GM12891 (cell line): ENCODE data around the gene ST6GALNAC1.

ENCODE experiments used
- PAX5 ChIP-seq: IDR thresholded peaks from 2 replicates; pipeline ENCODE4 v1.6.1; 2011; ENCODE audit warnings: low read length, moderate library complexity, mild to moderate bottlenecking; ENCODE audit not compliant: insufficient read depth, severe bottlenecking
- POLR2A ChIP-seq: IDR thresholded peaks from 2 replicates; pipeline ENCODE4 v1.6.1; 2011; ENCODE audit warnings: low read depth, low read length, control low read depth
- TAF1 ChIP-seq: IDR thresholded peaks from 2 replicates; pipeline ENCODE4 v1.6.1; 2011; ENCODE audit warnings: low read depth, low read length, control low read depth

DNA sequence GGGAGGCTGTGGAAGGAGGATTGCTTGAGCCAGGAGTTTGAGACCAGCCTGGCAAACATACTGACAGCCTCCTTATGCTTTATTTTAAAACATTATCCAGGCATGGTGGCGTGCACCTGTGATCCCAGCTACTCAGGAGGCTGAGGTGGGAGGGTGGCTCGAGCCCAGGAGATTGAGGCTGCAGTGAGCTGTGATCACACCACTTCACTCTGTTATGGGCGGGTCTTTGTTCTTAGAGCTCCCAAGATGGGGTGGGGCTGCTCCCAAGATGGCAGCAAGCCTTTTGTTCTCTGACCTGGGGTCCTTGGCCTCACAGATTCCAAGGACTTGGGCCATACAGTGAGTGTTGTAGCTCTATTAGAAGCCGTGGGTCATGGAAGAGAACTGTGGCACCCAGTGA, 31.8 kb downstream of the ST6GALNAC1 start:
- TF ChIP-seq POLR2A: no peak
- no peak for TF ChIP-seq TAF1
- TF ChIP-seq PAX5: no peak
